BE2C (cell line): ENCODE results near the gene DDX10.

ENCODE experiments used
- DNase-seq: peaks from one replicate; pipeline ENCODE4 v3.0.0-alpha.2; 2020
- H3K27me3 ChIP-seq: fragments of 250-450 bp; sonication (Bioruptor Pico); 2 replicates; pipeline ENCODE4 v1.5.1; 2020; ENCODE audit warnings: mild to moderate bottlenecking
- H3K36me3 ChIP-seq: fragments of 250-450 bp; sonication (Bioruptor Pico); 2 replicates; pipeline ENCODE4 v1.5.1; 2020; ENCODE audit warnings: mild to moderate bottlenecking
- H3K4me1 ChIP-seq: fragments of 250-450 bp; sonication (Bioruptor Pico); 2 replicates; pipeline ENCODE4 v1.5.1; 2020
- H3K4me3 ChIP-seq: 2 replicates; pipeline ENCODE4 v1.5.1; 2011; ENCODE audit warnings: low read depth, low read length
- H3K9me3 ChIP-seq: fragments of 250-450 bp; sonication (Bioruptor Pico); 2 replicates; pipeline ENCODE4 v1.5.1; 2020
- CTCF ChIP-seq: IDR thresholded peaks from 2 replicates; pipeline ENCODE4 v1.5.1; 2012; ENCODE audit warnings: mild to moderate bottlenecking, low read depth, low read length

The DDX10 gene

GRCh38 chr11:108931168-108931567, 266.3 kb downstream of the DDX10 start:
- Histone ChIP-seq H3K4me1 (peaks cover 9% of the 10 kb centered on the region), H3K4me3 (no peak overlapping the region), H3K27me3 (no peaks in the 10 kb centered on the region), H3K9me3 (no peaks in the 10 kb centered on the region), H3K36me3 (no peaks in the 10 kb centered on the region)
- DNase-seq: no peak
- no peak for TF ChIP-seq CTCF

- DNase-seq: no peak
- Histone ChIP-seq H3K36me3 (no peaks in the 10 kb centered on the region), H3K4me1 (peaks cover 7% of the 10 kb centered on the region), H3K9me3 (no peaks in the 10 kb centered on the region), H3K27me3 (no peaks in the 10 kb centered on the region), H3K4me3 (no peak overlapping the region)
- TF ChIP-seq CTCF: no peak
Measured at GRCh38 chr11:108933630-108934029, 268.8 kb downstream of the DDX10 start.

GRCh38 chr11:108934289-108934688, 269.4 kb downstream of the DDX10 start:
- H3K27me3 ChIP-seq: no peaks in the 10 kb centered on the region
- H3K9me3 ChIP-seq: no peaks in the 10 kb centered on the region
- no peaks in the 10 kb centered on the region for H3K36me3 ChIP-seq
- peaks cover 12% of the 10 kb centered on the region for H3K4me1 ChIP-seq
- no peak for TF ChIP-seq CTCF
- H3K4me3 ChIP-seq: no peak overlapping the region
- DNase-seq: no peak

- no peak for DNase-seq
- H3K27me3 ChIP-seq: no peaks in the 10 kb centered on the region
Measured at GRCh38 chr11:108934696-108935095, 269.8 kb downstream of the DDX10 start.

GRCh38 chr11:108937746-108938145, 272.9 kb downstream of the DDX10 start:
- no peak for TF ChIP-seq CTCF
- H3K9me3 ChIP-seq: no peaks in the 10 kb centered on the region
- peaks cover 12% of the 10 kb centered on the region for H3K4me1 ChIP-seq
- no peaks in the 10 kb centered on the region for H3K27me3 ChIP-seq
- no peak for DNase-seq
- H3K36me3 ChIP-seq: no peaks in the 10 kb centered on the region; the same call in 1 of the 2 replicates
- no peak overlapping the region for H3K4me3 ChIP-seq

More at GRCh38 chr11:108934696-108935095, 269.8 kb downstream of the DDX10 start:
- no peak overlapping the region for H3K4me3 ChIP-seq
- no peaks in the 10 kb centered on the region for H3K9me3 ChIP-seq
- no peak for TF ChIP-seq CTCF
- peaks cover 12% of the 10 kb centered on the region for H3K4me1 ChIP-seq
- H3K36me3 ChIP-seq: no peaks in the 10 kb centered on the region

GRCh38 chr11:108938604-108939003, 273.7 kb downstream of the DDX10 start:
- TF ChIP-seq CTCF: no peak
- DNase-seq: no peak

More at GRCh38 chr11:108938604-108939003, 273.7 kb downstream of the DDX10 start:
- Histone ChIP-seq H3K4me3 (no peak overlapping the region), H3K9me3 (no peaks in the 10 kb centered on the region), H3K27me3 (no peaks in the 10 kb centered on the region), H3K36me3 (no peaks in the 10 kb centered on the region; the same call in 1 of the 2 replicates), H3K4me1 (peaks cover 12% of the 10 kb centered on the region)
